ENCODE measurements around the gene LBX2. TPM values are rescaled to one million over a fixed set of nuclear protein-coding genes. Genes with fewer than 3 reads are reported as not detected.

Gene LBX2
- total and polyA plus RNA-seq, 4 donors, result 0.84 to 2.8 (median 2.5) TPM

GRCh38 chr2:74491648-74492544, 7.5 kb downstream of the LBX2 start:
- DNase-seq (ENCODE audit: low spot score), result no peak
- Histone ChIP-seq H3K36me3 (ENCODE audit: control insufficient read depth in 4 of 4, insufficient read depth in 3 of 4, low read depth in 1 of 4, low read length in 3 of 4) (peaks cover 10 to 16% (median 14%) of the 10 kb centered on the region in 4 donors), H3K27me3 (ENCODE audit: control insufficient read depth in 4 of 4, insufficient read depth in 4 of 4, low read length in 3 of 4) (no peaks in the 10 kb centered on the region), H3K4me3 (ENCODE audit: low read depth in 1 of 3, low read length in 3 of 3) (no peak overlapping the region), H3K4me1 (ENCODE audit: control insufficient read depth in 4 of 4, insufficient read depth in 4 of 4, low read length in 3 of 4) (peaks cover 38 to 82% (median 65%) of the 10 kb centered on the region in 4 donors), H3K27ac (ENCODE audit: low read depth in 1 of 2, low read length in 2 of 2) (peak overlapping the region; percentile 4 to 57), H3K9ac (ENCODE audit: low read depth in 1 of 2, low read length in 2 of 2) (no peak overlapping the region), H3K9me3 (ENCODE audit: control insufficient read depth in 4 of 4, low read length in 3 of 4) (no peaks in the 10 kb centered on the region)
- WGBS, result 45% methylated on average over 12 of the region's 12 CpGs
- TF ChIP-seq FOXA1 (IDR thresholded peaks at IDR 0.05) (no peak), YY1 (IDR thresholded peaks at IDR 0.05) (peak; percentile 79), TAF1 (conservative IDR thresholded peaks at IDR 0.05) (no peak), FOXA2 (IDR thresholded peaks at IDR 0.05) (no peak), HNF4G (IDR thresholded peaks at IDR 0.05) (peak; percentile 67), HNF4A (conservative IDR thresholded peaks at IDR 0.05) (peak; percentile 84 to 95), EGR1 (IDR thresholded peaks at IDR 0.05; ENCODE audit: low read depth in 2 of 2) (peak in 1 of 2 donors; percentile 39), NR2F2 (IDR thresholded peaks at IDR 0.05) (no peak), JUND (IDR thresholded peaks at IDR 0.05) (peak in 1 of 2 donors; percentile 65), GABPA (IDR thresholded peaks at IDR 0.05 in 1 of 2, conservative IDR thresholded peaks at IDR 0.05 in 1 of 2) (peak in 1 of 2 donors; percentile 74), CTCF (IDR thresholded peaks at IDR 0.05; ENCODE audit: low read depth, low read length, missing input control) (no peak), MAX (IDR thresholded peaks at IDR 0.05) (peak; percentile 84), SP1 (IDR thresholded peaks at IDR 0.05) (peak; percentile 69), RXRA (IDR thresholded peaks at IDR 0.05) (peak; percentile 89 to 91), REST (IDR thresholded peaks at IDR 0.05) (peak; percentile 44), RAD21 (IDR thresholded peaks at IDR 0.05) (peak; percentile 15 to 28), ZBTB33 (IDR thresholded peaks at IDR 0.05) (peak; percentile 69)
- TF ChIP-seq, protein P1, sequence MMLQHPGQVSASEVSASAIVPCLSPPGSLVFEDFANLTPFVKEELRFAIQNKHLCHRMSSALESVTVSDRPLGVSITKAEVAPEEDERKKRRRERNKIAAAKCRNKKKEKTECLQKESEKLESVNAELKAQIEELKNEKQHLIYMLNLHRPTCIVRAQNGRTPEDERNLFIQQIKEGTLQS (IDR thresholded peaks at IDR 0.05), result peak; percentile 24
